Femur (tissue), 1 donor: Measurements from ENCODE around the gene NDUFB7.
"Not testable (repeated sequence)": the region's sequence is repeated elsewhere in the genome, so short reads cannot be mapped to it uniquely, and the experiment has no call there.

Experiments used
- DNase-seq: peaks from one replicate; pipeline ENCODE4 v3.0.0-alpha.2; 2017

The NDUFB7 gene

GRCh38 chr19:14553042-14553938 lies 18.6 kb downstream of the NDUFB7 start:
- no peak for DNase-seq

GRCh38 chr19:14552006-14552360 lies 19.9 kb downstream of the NDUFB7 start:
- DNase-seq: not testable (repeated sequence)

- peak; percentile 83 for DNase-seq
These were observed 20.5 kb downstream of the NDUFB7 start for GRCh38 chr19:14551134-14552005.

GRCh38 chr19:14550201-14550754 lies 21.6 kb downstream of the NDUFB7 start:
- DNase-seq: no peak

GRCh38 chr19:14545716-14546082 lies 26.2 kb downstream of the NDUFB7 start:
- DNase-seq: no peak

- peak; percentile 79 for DNase-seq
These were observed 26.7 kb downstream of the NDUFB7 start for GRCh38 chr19:14544977-14545715.

GRCh38 chr19:14544047-14544446 lies 27.8 kb downstream of the NDUFB7 start:
- no peak for DNase-seq

GRCh38 chr19:14542711-14543328 lies 29.0 kb downstream of the NDUFB7 start:
- peak; percentile 64 for DNase-seq

- not testable (repeated sequence) for DNase-seq
These were observed 29.9 kb downstream of the NDUFB7 start for GRCh38 chr19:14541979-14542378.

- DNase-seq: no peak
These were observed 30.9 kb downstream of the NDUFB7 start for GRCh38 chr19:14540741-14541525.

GRCh38 chr19:14536926-14537692 lies 34.8 kb downstream of the NDUFB7 start:
- peak; percentile 71 for DNase-seq

- DNase-seq: no peak
These were observed 38.4 kb downstream of the NDUFB7 start for GRCh38 chr19:14533450-14533849.

GRCh38 chr19:14530506-14530905 lies 41.4 kb downstream of the NDUFB7 start:
- no peak for DNase-seq

GRCh38 chr19:14530005-14530348 lies 41.9 kb downstream of the NDUFB7 start:
- DNase-seq: no peak

GRCh38 chr19:14529254-14530004 lies 42.4 kb downstream of the NDUFB7 start, which contains the start of gene TECR:
TECR (plus strand) TSS chr19:14529594; CDS start chr19:14529697, 103 bp downstream.
- peak; percentile 100 for DNase-seq

GRCh38 chr19:14528419-14529253 lies 43.2 kb downstream of the NDUFB7 start:
- DNase-seq: no peak

- no peak for DNase-seq
These were observed 45.4 kb downstream of the NDUFB7 start for GRCh38 chr19:14526423-14526822.

- no peak for DNase-seq
These were observed 46.1 kb downstream of the NDUFB7 start for GRCh38 chr19:14525729-14526128.

GRCh38 chr19:14520543-14520942 lies 51.3 kb downstream of the NDUFB7 start:
- no peak for DNase-seq
